Body of pancreas (tissue), 4 donors: ENCODE data around the gene RASGRF2.
"Not testable (repeated sequence)": the region's sequence is repeated elsewhere in the genome, so short reads cannot be mapped to it uniquely, and the experiment has no call there.

Experiments
- POLR2A ChIP-seq, 3 donors: fragments of 450-650 bp; IDR thresholded peaks; one replicate each; pipeline ENCODE4 v1.6.1; 2016; ENCODE audit warnings: antibody characterized with exemption in 3 of 3, mild to moderate bottlenecking in 2 of 3
- TF ChIP-seq, protein P1 (sequence below), 7 experiments: fragments of 450-650 bp in 4 of 7; fragments of 200-600 bp in 3 of 7; sonication (generic) in 3 of 7; IDR thresholded peaks; one replicate each; pipeline ENCODE4 v1.5.1; 2016 to 2019; ENCODE audit warnings: antibody characterized with exemption in 7 of 7

DNA sequence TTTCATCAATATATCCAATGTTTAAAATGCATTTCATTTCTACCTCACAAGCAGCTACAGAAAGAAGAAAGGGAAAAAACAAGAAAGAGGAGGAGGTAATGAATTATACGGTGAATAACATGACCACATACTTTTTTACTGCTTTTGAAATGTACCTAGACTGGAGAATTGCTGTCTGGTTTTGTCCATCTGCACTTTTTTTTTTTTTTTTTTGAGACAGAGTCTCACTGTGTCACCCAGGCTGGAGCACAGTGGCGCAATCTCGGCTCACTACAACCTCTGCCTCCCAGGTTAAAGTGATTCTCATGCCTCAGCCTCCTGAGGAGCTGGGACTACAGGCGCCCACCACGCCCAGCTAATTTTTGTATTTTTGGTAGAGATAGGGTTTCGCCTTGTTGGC is 58.4 kb downstream of the RASGRF2 start:
- TF ChIP-seq, protein P1, sequence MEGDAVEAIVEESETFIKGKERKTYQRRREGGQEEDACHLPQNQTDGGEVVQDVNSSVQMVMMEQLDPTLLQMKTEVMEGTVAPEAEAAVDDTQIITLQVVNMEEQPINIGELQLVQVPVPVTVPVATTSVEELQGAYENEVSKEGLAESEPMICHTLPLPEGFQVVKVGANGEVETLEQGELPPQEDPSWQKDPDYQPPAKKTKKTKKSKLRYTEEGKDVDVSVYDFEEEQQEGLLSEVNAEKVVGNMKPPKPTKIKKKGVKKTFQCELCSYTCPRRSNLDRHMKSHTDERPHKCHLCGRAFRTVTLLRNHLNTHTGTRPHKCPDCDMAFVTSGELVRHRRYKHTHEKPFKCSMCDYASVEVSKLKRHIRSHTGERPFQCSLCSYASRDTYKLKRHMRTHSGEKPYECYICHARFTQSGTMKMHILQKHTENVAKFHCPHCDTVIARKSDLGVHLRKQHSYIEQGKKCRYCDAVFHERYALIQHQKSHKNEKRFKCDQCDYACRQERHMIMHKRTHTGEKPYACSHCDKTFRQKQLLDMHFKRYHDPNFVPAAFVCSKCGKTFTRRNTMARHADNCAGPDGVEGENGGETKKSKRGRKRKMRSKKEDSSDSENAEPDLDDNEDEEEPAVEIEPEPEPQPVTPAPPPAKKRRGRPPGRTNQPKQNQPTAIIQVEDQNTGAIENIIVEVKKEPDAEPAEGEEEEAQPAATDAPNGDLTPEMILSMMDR (IDR thresholded peaks at IDR 0.05): not testable (repeated sequence)
- TF ChIP-seq POLR2A (IDR thresholded peaks at IDR 0.05): not testable (repeated sequence)
